Ishikawa (cell line): Measurements from ENCODE around the gene PRKCE.

Experiments
- CEBPB ChIP-seq: IDR thresholded peaks from 2 replicates; pipeline ENCODE4 v1.6.1; 2012
- EP300 ChIP-seq: IDR thresholded peaks from 2 replicates; pipeline ENCODE4 v1.6.1; 2012; ENCODE audit warnings: borderline replicate concordance
- MAX ChIP-seq: IDR thresholded peaks from 2 replicates; pipeline ENCODE4 v1.6.1; 2012
- NFIC ChIP-seq: IDR thresholded peaks from 2 replicates; pipeline ENCODE4 v1.6.1; 2012
- REST ChIP-seq: IDR thresholded peaks from 2 replicates; pipeline ENCODE4 v1.6.1; 2012; ENCODE audit warnings: low read depth, mild to moderate bottlenecking
- TAF1 ChIP-seq: IDR thresholded peaks from 2 replicates; pipeline ENCODE4 v1.6.1; 2012; ENCODE audit warnings: low read depth, mild to moderate bottlenecking

- TF ChIP-seq EP300 = no peak
- TF ChIP-seq REST = no peak
- TF ChIP-seq CEBPB = no peak
- no peak for TF ChIP-seq NFIC
- no peak for TF ChIP-seq TAF1
- TF ChIP-seq MAX = no peak
Observed at GRCh38 chr2:46014911-46015654, 363.6 kb downstream of the PRKCE start.
